Measurements from ENCODE around the gene LIF.

GRCh38 chr22:30268331-30268730, 21.8 kb upstream of the LIF start:
- TF ChIP-seq CTCF (conservative IDR thresholded peaks at IDR 0.05; ENCODE audit: low read length) (no peak), EZH2phosphoT487 (IDR thresholded peaks at IDR 0.05; ENCODE audit: borderline replicate concordance, low read depth, low read length) (no peak)

All from OCI-LY7 (cell line).